ENCODE measurements around the gene PRR27.

GRCh38 chr4:70197842-70198241 lies 43.8 kb downstream of the PRR27 start:
- TF ChIP-seq, protein P1, sequence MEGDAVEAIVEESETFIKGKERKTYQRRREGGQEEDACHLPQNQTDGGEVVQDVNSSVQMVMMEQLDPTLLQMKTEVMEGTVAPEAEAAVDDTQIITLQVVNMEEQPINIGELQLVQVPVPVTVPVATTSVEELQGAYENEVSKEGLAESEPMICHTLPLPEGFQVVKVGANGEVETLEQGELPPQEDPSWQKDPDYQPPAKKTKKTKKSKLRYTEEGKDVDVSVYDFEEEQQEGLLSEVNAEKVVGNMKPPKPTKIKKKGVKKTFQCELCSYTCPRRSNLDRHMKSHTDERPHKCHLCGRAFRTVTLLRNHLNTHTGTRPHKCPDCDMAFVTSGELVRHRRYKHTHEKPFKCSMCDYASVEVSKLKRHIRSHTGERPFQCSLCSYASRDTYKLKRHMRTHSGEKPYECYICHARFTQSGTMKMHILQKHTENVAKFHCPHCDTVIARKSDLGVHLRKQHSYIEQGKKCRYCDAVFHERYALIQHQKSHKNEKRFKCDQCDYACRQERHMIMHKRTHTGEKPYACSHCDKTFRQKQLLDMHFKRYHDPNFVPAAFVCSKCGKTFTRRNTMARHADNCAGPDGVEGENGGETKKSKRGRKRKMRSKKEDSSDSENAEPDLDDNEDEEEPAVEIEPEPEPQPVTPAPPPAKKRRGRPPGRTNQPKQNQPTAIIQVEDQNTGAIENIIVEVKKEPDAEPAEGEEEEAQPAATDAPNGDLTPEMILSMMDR (IDR thresholded peaks at IDR 0.05; ENCODE audit: low read length) = no peak
- no peak for TF ChIP-seq EZH2 (optimal IDR thresholded peaks at IDR 0.05; ENCODE audit: low read depth, low read length)
- no peak for TF ChIP-seq EZH2phosphoT487 (IDR thresholded peaks at IDR 0.05; ENCODE audit: low read length)

Data from MM.1S (cell line).